ENCODE results near the gene UBE2I.
A peak's percentile ranks its signal among the peaks of the same experiment; 100 is the strongest.

UBE2I gene

DNA sequence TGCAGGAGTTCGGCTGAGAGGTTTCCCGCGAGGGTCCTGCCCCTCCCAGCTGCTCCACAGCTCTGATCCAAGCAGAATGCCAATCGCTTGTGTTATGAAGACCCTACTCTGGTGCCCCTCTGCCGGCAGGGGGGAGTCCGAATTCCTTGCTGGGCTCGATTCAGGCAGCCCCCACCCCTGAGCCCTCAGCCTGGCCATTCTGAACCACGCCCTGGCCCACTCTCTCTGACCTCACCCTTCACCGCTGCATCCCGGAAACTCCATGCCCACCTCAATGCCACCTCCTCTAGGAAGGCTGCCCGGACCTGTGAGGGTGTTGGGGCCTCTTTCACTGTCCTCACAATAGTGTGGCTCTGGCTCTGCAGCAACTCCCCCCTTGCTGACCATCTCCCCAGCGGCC is 7.9 kb upstream of the UBE2I start:
- WGBS, 2 experiments, result 87 to 88% methylated on average over 12 of the region's 12 CpGs
- Histone ChIP-seq H3K4me3 (ENCODE audit: insufficient read depth, low read depth, low read length) (no peak overlapping the region), H3K9me3 (ENCODE audit: control insufficient read depth, low read length) (no peaks in the 10 kb centered on the region), H3K36me3 (ENCODE audit: control insufficient read depth, insufficient read depth, low read length) (no peaks in the 10 kb centered on the region), H3K27me3 (ENCODE audit: control insufficient read depth, insufficient read depth, low read length, poor library complexity, severe bottlenecking) (peaks cover 7% of the 10 kb centered on the region), H3K4me1 (ENCODE audit: control insufficient read depth, insufficient read depth, low read length) (peaks cover 5% of the 10 kb centered on the region), H3K27ac (ENCODE audit: insufficient read depth, low read depth, low read length, poor library complexity, severe bottlenecking) (no peak overlapping the region)

DNA sequence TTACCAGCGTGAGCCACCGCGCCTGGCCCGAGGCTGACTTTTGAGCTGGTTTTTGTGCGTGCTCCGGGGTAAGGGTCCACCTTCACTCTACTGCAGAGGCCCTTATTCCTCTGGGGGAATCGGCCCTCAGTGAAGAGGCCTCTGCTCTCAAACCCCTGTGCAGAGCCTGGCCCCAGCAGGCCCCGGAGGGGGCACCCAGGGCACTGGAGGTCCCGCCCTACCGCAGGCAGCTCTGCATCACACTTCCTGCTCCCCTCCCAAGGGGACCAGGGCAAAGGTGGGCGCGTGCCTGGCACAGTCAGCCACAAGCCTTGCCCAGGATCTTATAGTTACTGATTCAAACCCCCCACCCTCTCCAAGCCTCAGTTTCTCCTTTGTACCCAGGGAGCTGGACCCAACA is 3.6 kb upstream of the UBE2I start:
- no peaks in the 10 kb centered on the region for H3K9me3 ChIP-seq (ENCODE audit: control insufficient read depth, low read length)
- no peaks in the 10 kb centered on the region for H3K36me3 ChIP-seq (ENCODE audit: control insufficient read depth, insufficient read depth, low read length)
- no peak overlapping the region for H3K4me3 ChIP-seq (ENCODE audit: insufficient read depth, low read depth, low read length)
- 86 to 88% methylated on average over 12 of the region's 12 CpGs for WGBS, 2 experiments
- H3K4me1 ChIP-seq (ENCODE audit: control insufficient read depth, insufficient read depth, low read length), result peaks cover under 1% of the 10 kb centered on the region
- H3K27ac ChIP-seq (ENCODE audit: insufficient read depth, low read depth, low read length, poor library complexity, severe bottlenecking), result no peak overlapping the region
- no peaks in the 10 kb centered on the region for H3K27me3 ChIP-seq (ENCODE audit: control insufficient read depth, insufficient read depth, low read length, poor library complexity, severe bottlenecking)

DNA sequence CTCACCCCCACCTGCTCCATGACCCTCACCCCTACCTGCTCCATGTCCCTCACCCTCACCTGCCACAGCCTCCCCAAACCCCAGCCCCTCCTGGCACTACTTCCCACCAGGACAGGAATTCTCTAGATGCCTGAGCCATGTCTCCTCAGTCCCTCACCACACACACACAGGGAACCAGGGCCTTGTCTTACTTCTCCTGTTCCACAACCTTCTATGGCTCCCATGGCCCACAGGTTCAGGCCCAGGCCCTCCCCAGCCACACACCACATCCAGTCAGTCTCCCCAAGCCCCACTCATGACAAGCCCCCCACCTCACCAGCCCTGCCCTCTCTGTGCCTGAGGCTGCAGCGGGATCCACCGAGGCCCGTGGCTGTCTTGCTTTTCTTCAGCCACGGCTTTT is 3.1 kb upstream of the UBE2I start:
- Histone ChIP-seq H3K4me3 (ENCODE audit: insufficient read depth, low read depth, low read length) (no peak overlapping the region), H3K27me3 (ENCODE audit: control insufficient read depth, insufficient read depth, low read length, poor library complexity, severe bottlenecking) (no peaks in the 10 kb centered on the region), H3K36me3 (ENCODE audit: control insufficient read depth, insufficient read depth, low read length) (no peaks in the 10 kb centered on the region), H3K9me3 (ENCODE audit: control insufficient read depth, low read length) (no peaks in the 10 kb centered on the region), H3K4me1 (ENCODE audit: control insufficient read depth, insufficient read depth, low read length) (peaks cover 2% of the 10 kb centered on the region), H3K27ac (ENCODE audit: insufficient read depth, low read depth, low read length, poor library complexity, severe bottlenecking) (no peak overlapping the region)
- 69 to 70% methylated on average over 4 of the region's 4 CpGs for WGBS, 2 experiments

DNA sequence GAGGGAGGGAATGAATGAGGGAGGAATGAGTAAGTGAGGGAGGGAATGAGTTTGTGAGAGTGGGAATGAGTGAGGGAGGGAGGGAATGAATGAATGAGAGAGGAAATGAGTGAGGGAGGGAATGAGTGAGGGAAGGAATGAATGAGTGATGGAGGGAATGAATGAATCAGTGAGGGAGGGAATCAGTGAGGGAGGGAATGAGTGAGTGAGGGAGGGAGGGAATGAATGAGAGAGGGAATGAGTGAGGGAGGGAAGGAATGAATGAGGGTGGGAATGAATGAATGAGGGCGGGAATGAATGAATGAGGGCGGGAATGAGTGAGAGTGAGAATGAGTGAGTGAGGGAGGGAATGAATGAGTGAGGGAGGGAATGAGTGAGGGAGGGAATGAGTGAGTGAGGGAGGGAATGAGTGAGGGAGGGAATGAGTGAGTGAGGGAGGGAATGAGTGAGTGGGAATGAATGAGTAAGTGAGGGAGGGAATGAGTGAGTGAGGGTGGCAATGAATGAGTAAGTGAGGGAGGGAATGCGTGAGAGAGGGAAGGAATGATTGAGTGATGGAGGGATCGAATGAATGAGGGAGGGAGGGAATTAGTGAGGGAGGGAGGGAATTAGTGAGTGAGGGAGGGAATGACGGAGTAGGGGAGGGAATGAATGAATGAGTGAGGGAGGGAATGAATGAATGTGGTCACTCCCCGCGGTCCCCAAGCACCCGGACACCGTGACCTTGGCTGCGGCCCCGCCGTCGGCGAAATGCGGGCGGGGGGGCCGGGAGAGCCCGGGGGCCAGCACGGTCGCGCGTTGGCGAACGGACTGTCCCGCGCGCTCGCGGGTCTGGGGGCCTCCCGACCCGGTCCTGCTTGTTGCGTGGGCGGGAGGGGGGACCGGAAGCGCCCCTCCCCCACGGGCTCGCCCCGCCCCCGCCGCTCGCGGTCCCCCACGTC is 1.1 kb upstream of the UBE2I start:
- peak overlapping the region; percentile 57 for H3K4me3 ChIP-seq (ENCODE audit: insufficient read depth, low read depth, low read length)
- H3K9me3 ChIP-seq (ENCODE audit: control insufficient read depth, low read length), result no peaks in the 10 kb centered on the region
- peak overlapping the region; percentile 100 for H3K27ac ChIP-seq (ENCODE audit: insufficient read depth, low read depth, low read length, poor library complexity, severe bottlenecking)
- H3K27me3 ChIP-seq (ENCODE audit: control insufficient read depth, insufficient read depth, low read length, poor library complexity, severe bottlenecking), result no peaks in the 10 kb centered on the region
- peaks cover 12% of the 10 kb centered on the region for H3K4me1 ChIP-seq (ENCODE audit: control insufficient read depth, insufficient read depth, low read length)
- 4 to 6% methylated on average over 42 of the region's 43 CpGs for WGBS, 2 experiments
- peaks cover 13% of the 10 kb centered on the region for H3K36me3 ChIP-seq (ENCODE audit: control insufficient read depth, insufficient read depth, low read length)

DNA sequence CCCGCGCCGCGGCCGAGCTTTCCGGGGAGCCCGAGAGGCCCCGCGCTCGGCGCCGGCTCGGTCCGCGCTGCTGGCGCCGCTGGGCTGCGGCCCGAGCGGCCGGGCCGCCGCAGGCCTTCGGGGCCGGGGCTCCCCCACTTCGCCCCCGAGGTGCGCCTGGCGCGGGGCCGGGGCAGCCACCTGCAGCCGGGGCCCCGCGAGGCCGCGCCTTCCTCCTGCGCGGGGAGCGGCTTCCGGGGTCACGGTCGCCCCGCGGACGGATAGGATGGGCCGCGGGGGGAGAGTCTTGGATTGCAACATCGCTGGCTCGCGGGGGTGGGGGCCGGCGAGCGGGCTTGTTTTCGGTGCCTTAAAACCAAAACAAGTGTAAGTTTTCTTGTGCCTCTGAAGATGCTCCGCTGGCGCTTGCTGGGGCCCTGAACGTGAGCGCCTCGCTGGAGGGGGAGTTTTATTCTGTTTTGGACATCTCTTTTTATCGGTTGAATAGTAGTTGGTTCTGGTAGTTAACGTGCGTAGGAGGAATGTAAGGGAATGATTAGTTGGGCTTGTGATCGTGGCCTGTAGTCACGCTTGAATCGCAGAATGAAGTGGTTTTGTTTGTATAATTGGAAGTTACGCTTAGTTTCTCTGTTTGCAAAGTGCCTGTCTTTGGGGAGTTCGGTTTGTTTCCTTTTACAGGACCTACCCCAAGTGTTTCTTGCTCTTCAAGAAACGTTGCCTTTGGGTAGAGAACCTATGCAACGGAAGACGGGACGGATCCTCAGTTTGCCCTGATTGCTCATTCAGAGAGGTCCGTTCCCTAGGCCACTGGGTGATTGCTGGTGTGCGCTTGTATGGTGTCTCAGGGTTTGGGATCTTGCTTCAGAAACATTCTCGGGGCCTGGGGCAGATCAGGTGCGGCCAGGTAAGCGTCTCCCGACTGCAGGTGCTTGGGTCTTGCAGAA is 724 bp downstream of the UBE2I start:
- H3K27me3 ChIP-seq (ENCODE audit: control insufficient read depth, insufficient read depth, low read length, poor library complexity, severe bottlenecking), result no peaks in the 10 kb centered on the region
- peak overlapping the region; percentile 95 for H3K4me3 ChIP-seq (ENCODE audit: insufficient read depth, low read depth, low read length)
- H3K4me1 ChIP-seq (ENCODE audit: control insufficient read depth, insufficient read depth, low read length), result peaks cover 12% of the 10 kb centered on the region
- peaks cover 26% of the 10 kb centered on the region for H3K36me3 ChIP-seq (ENCODE audit: control insufficient read depth, insufficient read depth, low read length)
- 1 to 2% methylated on average over 77 of the region's 77 CpGs for WGBS, 2 experiments
- H3K9me3 ChIP-seq (ENCODE audit: control insufficient read depth, low read length), result no peaks in the 10 kb centered on the region
- H3K27ac ChIP-seq (ENCODE audit: insufficient read depth, low read depth, low read length, poor library complexity, severe bottlenecking), result peak overlapping the region; percentile 26

DNA sequence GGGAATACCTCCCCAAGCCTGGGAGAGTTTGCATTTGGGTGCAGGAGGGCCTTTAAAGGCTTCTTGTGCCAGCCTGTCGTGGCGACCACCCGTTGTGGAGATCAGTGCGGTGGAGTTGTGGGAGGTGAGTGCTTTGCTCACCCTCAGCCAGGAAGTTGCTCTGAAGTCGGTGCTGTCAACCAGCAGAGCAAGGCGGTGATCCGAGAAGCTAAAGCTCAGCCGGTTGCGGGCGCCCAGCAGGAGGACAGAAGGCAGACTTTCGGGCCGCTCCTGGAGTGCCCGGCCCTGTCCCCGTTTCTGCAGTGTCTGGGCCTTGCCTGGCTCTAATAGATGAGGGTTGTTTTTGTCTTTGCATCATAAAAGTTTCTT is 1.4 kb downstream of the UBE2I start:
- peaks cover 32% of the 10 kb centered on the region for H3K36me3 ChIP-seq (ENCODE audit: control insufficient read depth, insufficient read depth, low read length)
- 4 to 5% methylated on average over 14 of the region's 14 CpGs for WGBS, 2 experiments

DNA sequence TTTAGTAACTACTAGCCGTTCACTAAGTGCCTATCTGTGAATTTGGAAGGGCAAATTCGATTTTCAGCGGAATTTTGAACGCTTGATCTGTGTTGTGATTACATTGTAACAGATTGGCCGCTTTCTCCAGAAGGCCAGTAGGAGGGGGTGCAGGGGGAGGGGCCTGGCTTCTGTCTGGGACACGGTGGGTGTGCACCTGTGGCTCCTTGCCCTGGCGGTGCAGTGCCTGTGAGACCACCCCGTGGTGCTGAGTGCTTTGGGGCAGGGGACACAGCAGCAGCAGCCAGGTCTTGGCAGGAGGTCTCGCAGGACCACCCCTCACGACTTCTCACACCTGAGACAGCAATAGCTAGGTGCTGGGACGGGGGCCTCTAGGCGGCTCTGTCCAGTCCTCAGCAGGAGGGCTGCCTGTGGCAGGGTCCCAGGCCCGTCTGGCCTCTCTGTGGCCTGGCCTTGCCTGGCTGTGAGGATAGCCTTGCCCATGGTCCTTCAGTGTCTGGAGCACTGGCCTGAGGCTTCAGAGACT is 1.8 kb downstream of the UBE2I start:
- Histone ChIP-seq H3K36me3 (ENCODE audit: control insufficient read depth, insufficient read depth, low read length) (peaks cover 37% of the 10 kb centered on the region), H3K4me1 (ENCODE audit: control insufficient read depth, insufficient read depth, low read length) (peaks cover 12% of the 10 kb centered on the region), H3K27me3 (ENCODE audit: control insufficient read depth, insufficient read depth, low read length, poor library complexity, severe bottlenecking) (no peaks in the 10 kb centered on the region), H3K9me3 (ENCODE audit: control insufficient read depth, low read length) (no peaks in the 10 kb centered on the region), H3K4me3 (ENCODE audit: insufficient read depth, low read depth, low read length) (peak overlapping the region; percentile 95), H3K27ac (ENCODE audit: insufficient read depth, low read depth, low read length, poor library complexity, severe bottlenecking) (no peak overlapping the region)
- WGBS, 2 experiments, result 41 to 48% methylated on average over 13 of the region's 13 CpGs

More for the DNA sequence above, 1.4 kb downstream of the UBE2I start:
- Histone ChIP-seq H3K9me3 (ENCODE audit: control insufficient read depth, low read length) (no peaks in the 10 kb centered on the region), H3K4me3 (ENCODE audit: insufficient read depth, low read depth, low read length) (peak overlapping the region; percentile 95), H3K27me3 (ENCODE audit: control insufficient read depth, insufficient read depth, low read length, poor library complexity, severe bottlenecking) (no peaks in the 10 kb centered on the region), H3K27ac (ENCODE audit: insufficient read depth, low read depth, low read length, poor library complexity, severe bottlenecking) (no peak overlapping the region), H3K4me1 (ENCODE audit: control insufficient read depth, insufficient read depth, low read length) (peaks cover 12% of the 10 kb centered on the region)

DNA sequence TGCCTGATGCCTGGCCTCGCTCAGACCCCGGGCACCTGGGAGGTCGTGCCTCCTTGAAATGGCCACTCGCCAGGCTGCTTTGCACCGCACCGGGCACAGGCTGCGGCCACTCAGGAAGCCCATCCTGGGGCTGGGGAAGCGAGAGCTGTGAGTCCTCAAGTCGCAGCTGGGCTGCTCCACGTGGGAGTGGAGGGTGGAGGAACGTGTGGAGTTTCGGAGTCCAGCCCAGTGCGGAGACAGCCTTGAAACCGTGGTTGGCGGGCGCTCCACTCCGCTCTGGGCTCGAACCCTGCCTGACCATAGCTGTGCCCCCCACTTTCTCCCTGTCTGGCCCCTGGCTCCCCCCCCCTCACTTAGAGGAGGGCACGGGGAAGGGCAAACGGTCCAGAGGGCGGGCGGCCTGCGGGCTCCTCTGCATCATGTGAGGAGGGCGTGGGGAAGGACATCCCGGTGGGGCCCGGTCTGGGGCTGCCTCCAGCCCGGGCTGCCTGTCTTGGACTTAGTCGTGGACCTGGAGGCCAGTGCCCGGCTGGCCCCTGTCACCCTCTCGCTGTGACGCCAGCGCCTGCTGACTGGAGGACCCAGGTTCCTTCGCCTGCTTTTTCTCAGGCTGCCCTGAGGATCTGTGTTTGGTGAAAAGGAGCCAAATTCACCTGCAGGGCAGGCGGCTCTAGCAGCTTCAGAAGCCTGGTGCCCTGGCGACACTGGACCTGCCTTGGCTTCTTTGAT is 2.5 kb downstream of the UBE2I start:
- Histone ChIP-seq H3K9me3 (ENCODE audit: control insufficient read depth, low read length) (no peaks in the 10 kb centered on the region), H3K4me3 (ENCODE audit: insufficient read depth, low read depth, low read length) (peak overlapping the region; percentile 95), H3K36me3 (ENCODE audit: control insufficient read depth, insufficient read depth, low read length) (peaks cover 43% of the 10 kb centered on the region), H3K27me3 (ENCODE audit: control insufficient read depth, insufficient read depth, low read length, poor library complexity, severe bottlenecking) (no peaks in the 10 kb centered on the region), H3K4me1 (ENCODE audit: control insufficient read depth, insufficient read depth, low read length) (peaks cover 12% of the 10 kb centered on the region), H3K27ac (ENCODE audit: insufficient read depth, low read depth, low read length, poor library complexity, severe bottlenecking) (no peak overlapping the region)
- 87% methylated on average over 35 of the region's 35 CpGs for WGBS, 2 experiments

DNA sequence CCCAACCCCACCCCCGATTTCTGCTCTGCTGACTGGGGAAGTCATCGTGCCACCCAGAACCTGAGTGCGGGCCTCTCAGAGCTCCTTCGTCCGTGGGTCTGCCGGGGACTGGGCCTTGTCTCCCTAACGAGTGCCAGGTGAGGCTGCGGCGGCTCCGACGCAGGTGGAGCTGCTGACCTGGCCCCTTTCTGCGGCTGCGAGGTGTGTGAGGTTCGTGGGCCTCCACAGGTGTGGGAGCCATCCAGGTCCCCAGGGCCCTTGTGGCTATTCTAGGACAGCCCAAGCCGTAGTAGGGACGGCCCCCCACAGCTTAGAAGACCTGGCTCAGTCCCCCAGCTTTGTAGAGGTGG is 3.0 kb downstream of the UBE2I start:
- Histone ChIP-seq H3K36me3 (ENCODE audit: control insufficient read depth, insufficient read depth, low read length) (peaks cover 43% of the 10 kb centered on the region), H3K4me3 (ENCODE audit: insufficient read depth, low read depth, low read length) (no peak overlapping the region), H3K4me1 (ENCODE audit: control insufficient read depth, insufficient read depth, low read length) (peaks cover 12% of the 10 kb centered on the region), H3K9me3 (ENCODE audit: control insufficient read depth, low read length) (no peaks in the 10 kb centered on the region), H3K27me3 (ENCODE audit: control insufficient read depth, insufficient read depth, low read length, poor library complexity, severe bottlenecking) (no peaks in the 10 kb centered on the region), H3K27ac (ENCODE audit: insufficient read depth, low read depth, low read length, poor library complexity, severe bottlenecking) (no peak overlapping the region)
- 94 to 97% methylated on average over 16 of the region's 16 CpGs for WGBS, 2 experiments

Data from ectodermal cell (in vitro differentiated cells).